GM21619 (cell line): Measurements from ENCODE around the gene CHST11.

Experiments used
- ATAC-seq: cut with Tn5 transposase; IDR thresholded peaks from one replicate; pipeline ENCODE4 v1.9.1; 2021; ENCODE audit not compliant: unreplicated experiment

Gene CHST11

DNA sequence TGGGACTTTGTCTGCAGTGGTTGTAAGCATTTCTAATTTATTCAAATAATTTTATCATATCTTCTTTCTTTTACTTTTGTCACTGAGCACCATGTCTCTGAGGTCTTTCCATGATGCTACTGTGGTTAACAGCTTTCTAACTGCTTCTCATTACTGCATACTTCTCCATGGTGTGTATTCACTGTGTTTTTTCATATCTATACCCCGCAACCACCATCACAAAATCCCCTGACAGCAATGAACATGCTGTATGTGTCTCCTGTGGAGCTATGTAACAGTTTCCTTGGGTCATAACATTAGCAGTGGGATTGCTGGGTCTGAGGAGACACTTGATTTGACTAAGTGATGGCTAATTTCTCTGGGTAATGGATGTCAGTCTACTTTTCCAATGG, 29.2 kb upstream of the CHST11 start:
- no peak for ATAC-seq

DNA sequence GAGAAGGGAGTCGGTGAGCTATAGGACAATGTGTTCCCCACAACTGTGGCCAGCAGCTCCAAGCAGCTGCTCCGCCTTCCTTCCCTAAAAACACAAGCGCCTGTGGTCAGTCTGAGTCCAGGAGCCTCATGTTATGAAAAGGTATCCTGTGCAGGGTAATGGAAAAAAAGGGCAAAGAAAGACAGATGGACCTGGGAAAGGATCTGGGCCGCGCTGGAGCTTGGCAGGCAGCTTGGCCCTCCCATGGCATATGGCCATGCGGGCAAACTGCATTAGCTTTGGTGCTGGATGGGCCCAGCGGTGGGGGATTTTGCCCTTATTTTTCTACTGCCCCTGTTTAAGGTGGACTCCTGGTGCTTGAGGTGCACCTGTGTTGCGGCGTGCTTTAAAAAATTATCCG, 23.7 kb upstream of the CHST11 start:
- ATAC-seq: no peak

- ATAC-seq: no peak
Measured at GRCh38 chr12:104434129-104434528, 22.6 kb upstream of the CHST11 start.

- ATAC-seq: no peak
Measured at GRCh38 chr12:104435175-104435574, 21.6 kb upstream of the CHST11 start.

GRCh38 chr12:104435765-104436164, 21.0 kb upstream of the CHST11 start:
- no peak for ATAC-seq

- no peak for ATAC-seq
Measured at GRCh38 chr12:104436790-104437189, 20.0 kb upstream of the CHST11 start.

DNA sequence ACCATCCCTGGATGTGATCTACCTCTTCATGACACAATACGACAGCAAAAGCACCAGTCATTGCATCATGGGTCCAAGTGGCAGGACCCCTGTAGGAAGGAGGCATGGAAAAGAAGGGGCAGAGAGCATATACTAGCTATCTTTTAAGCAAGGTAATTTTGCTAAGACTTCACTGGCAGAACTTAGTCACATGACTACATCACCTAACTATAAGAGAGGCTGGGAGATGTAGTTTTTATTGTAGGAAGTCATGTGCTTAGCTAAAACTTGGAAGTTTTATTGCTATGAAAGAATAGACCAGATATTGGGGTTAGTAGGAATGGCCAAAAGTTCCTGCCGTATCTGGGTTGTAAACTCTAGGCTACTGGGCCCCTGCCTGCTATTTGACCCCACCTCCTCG, 18.6 kb upstream of the CHST11 start:
- ATAC-seq: no peak

- no peak for ATAC-seq
Measured at GRCh38 chr12:104439137-104439536, 17.6 kb upstream of the CHST11 start.

DNA sequence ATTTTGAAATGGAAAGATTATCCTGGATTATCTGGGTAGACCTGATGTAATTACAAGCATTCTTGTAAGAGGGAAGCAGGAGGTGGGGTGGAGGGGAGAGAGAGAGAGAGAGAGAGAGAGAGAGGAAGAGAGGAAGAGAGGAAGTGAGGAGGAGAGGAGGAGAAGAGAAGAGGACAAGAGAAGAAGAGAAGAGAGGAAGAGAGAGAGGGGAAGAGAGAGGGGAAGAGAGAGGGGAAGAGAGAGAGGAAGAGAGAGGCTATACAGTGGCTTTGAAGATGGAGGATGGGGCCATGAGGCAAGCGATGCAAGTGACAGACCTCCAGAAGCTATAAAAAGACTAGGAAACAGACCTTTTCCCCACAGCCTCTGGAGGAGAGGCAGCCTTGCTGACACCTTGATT, 13.7 kb upstream of the CHST11 start:
- no peak for ATAC-seq

DNA sequence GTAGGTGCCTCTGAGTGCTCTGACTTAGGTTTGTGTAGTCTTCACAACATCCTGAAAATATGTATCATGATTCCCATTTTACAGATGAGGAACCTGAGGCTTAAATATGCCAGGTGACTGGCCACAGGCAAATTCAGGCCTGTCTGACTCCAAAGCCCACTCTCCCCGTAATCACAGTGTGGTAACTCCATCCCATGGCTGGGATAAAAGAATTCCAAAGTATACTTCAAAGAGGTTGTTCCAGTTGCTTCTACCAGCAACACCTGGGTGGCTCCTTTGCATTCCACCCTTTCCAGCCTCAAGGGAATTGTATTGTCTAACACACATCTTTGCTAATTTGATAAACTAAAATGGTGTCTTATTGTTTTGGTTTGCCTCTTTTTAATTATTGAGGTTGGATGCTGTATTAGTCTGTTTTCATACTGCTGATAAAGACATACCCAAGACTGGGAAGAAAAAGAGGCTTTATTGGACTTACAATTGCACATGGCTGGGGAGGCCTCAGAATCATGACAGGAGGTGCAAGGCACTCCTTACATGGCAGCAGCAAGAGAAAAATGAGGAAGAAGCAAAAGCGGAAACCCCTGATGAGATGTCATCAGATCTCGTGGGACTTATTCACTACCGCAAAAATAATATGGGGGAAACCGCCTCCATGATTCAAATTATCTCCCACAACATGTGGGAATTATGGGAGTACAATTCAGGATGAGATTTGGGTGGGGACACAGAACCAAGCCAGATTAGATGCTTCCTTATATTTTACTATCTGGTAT, 9.9 kb upstream of the CHST11 start:
- ATAC-seq: no peak

- no peak for ATAC-seq
Measured at GRCh38 chr12:104448031-104448430, 8.7 kb upstream of the CHST11 start.

DNA sequence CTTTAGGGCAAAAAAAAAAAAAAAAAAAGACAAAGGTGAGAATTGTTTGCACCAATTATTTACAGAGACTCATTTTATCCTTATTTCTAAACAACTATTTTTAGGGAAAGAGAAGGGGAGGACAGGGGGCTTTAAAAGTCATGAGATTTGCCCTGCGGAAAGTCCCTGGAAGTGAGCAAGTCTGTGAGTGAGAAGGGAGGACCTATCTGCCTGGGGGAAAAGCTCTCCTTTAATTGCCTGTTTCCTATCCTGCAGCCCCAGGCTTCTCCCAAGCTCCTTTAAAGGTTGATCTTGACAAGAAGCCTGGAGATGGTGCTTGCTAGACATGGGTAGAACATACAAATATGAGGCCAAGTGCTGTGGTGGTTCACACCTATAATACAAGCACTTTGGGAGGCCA, 8.3 kb upstream of the CHST11 start:
- no peak for ATAC-seq

DNA sequence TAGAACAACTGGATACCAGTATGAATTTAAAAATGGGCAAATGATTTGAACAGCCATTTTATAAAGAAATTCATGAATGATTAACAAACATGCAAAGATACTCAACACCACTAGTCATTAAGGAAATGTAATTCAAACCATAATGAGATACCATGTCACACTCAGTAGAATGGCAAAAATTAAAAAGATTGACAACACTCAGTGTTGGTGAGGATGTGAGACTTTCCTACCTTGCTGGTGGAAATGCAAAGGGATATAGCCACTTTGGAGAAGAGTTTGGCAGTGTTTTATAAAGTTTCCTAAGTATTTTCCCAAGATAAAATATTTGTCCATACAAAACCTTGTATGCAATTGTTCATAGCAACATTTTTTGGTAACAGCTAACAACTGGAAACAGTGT, 6.0 kb upstream of the CHST11 start:
- no peak for ATAC-seq

DNA sequence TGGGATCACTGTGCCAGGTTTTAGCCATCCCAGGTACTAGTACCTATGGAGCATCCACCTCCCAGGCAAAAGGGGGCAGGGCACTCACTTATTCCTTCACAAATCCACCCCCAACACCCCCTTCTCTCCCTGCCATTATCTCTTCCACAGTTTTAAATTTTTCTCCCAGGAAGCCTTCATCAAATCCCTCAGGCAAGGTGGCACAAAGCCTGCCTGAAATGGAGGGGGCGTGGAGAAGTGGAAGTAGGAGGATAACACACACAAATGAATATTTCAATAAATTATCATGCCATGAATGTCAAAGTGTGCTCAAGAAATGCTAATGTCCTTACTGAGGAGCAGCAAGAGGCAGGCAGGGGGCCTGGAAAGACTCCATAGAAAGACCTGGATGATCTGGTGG, 4.7 kb upstream of the CHST11 start:
- ATAC-seq: no peak

- ATAC-seq: no peak
Measured at GRCh38 chr12:104453133-104453532, 3.6 kb upstream of the CHST11 start.

GRCh38 chr12:104454997-104455396, 1.8 kb upstream of the CHST11 start:
- no peak for ATAC-seq

- no peak for ATAC-seq
Measured at GRCh38 chr12:104455578-104456416, 951 bp upstream of the CHST11 start.

DNA sequence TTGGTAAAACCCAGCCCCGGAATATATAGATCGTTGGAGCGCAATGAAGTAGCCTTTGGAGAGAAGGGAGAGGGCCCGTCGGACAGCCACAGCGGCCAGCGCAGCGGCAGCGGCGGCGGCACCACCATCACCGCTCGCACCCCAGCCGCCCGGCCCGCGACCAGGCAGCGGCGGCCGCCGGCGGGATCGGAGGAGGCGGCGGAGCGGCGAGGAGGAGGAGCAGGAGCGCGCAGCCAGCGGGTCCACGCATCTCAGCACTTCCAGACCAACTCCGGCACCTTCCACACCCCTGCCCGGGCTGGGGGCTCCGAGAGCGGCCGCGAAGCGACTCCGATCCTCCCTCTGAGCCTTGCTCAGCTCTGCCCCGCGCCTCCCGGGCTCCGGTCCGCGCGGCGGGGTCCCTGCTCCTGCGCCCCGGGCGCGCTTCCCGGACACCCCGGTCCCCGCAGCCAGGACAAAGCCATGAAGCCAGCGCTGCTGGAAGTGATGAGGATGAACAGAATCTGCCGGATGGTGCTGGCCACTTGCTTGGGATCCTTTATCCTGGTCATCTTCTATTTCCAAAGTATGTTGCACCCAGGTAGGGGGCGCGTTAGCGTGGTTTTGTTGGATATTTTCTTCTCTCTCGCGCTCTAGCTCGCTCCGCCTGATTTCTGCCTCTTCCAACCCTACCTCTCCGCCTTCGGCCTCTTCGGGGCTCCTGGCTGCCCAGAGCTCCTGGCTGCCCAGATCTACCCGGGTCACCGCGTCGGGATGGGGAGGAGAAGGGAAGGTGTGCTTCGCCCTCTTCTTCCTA, 400 bp downstream of the CHST11 start:
- ATAC-seq: peak; percentile 20

DNA sequence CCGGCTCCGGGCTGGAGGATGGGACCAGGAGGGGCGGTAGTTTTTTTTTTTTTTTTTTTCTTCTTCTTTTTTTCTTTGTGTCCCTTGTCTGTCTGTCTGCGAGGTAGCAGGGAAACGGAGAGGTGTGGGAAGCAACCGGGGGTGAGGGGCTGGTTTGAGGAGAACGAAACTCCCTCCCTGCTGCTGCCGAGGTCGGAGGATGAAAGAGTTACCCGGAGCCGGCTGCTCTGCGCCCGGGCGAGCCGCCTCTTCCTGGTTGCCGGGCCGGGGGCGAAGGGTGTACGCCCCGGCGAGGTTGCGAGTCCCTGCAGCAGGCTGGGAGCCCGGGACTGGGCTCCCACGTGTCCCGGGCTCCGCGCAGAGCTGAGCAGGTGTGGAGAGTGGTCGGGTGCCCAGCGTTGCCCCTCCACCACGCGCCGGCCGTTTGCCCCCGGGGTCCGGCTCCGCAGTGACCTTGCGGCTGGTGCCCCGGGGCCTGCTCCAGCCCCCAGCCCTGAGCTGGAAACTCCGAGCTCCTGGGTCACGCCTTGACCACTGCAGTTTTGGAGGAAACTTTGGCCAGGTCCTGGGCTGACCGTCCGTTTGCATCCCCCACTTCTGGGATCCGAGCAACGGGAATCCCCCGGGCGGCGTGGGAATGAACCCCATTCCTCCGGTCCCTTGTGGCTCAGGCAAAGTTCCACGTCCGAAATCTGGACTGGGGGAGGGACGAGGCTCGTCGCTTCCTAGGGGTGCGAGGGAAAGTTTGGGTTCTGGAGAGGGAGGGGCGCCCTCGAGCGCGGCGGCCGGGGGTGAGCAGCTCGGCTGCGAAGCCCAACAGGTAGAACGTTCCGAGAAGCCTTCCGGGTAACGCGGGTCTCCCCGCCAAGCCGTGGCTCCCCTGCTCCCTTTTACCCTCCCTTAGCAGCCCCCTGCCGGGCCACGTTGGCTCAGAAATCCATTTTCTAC, 1.3 kb downstream of the CHST11 start:
- ATAC-seq: no peak

DNA sequence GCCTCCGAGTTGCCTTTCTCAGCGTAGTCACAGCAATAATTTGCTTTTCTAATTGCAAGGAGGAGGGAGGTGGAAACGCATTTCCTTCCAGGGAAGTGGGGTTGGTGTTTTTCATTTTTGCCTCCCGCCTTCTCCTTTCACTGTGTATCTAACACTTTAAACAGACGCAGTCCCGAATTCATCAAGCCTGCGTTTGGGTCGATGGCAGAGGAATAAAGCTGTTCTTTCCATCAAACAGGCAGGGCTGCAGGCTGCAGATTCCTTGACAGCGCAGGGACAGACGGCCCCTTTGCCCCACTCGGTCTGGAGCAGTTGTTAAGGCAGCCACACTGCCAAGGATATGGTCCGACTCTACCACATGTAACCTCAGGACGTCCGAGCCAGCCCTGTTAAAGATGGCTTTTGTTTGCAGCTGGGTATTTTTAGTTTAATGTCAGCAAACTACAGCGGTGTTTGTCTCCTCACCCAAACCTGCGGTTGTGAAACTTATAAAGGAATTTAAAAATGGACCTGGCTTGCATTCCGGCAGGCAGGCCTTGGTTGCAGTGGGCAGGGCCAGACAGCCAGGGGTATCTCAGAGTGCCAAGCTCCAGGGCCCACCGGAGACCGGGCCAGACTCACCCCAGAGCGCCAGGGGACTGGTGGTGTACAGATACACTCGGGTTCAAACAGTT, 2.1 kb downstream of the CHST11 start:
- ATAC-seq: no peak
